Trophoblast cell (in vitro differentiated cells and primary cell): Measurements from ENCODE around the gene PASD1.

Experiments used
- DNase-seq, 2 donors: peaks; one replicate each; pipeline ENCODE4 v3.0.0-alpha.2; 2016
- H2AFZ ChIP-seq: 2 replicates; pipeline ENCODE4 v1.6.1; 2013; ENCODE audit warnings: low read length, moderate library complexity, mild to moderate bottlenecking; ENCODE audit not compliant: insufficient read depth, poor library complexity
- H2AK5ac ChIP-seq: 2 replicates; pipeline ENCODE4 v1.6.1; 2013; ENCODE audit warnings: mild to moderate bottlenecking, low read length
- H2BK120ac ChIP-seq: 2 replicates; pipeline ENCODE4 v1.6.1; 2013; ENCODE audit warnings: low read length, mild to moderate bottlenecking, moderate library complexity; ENCODE audit not compliant: insufficient read depth, poor library complexity
- H2BK12ac ChIP-seq: 2 replicates; pipeline ENCODE4 v1.6.1; 2013; ENCODE audit warnings: mild to moderate bottlenecking, low read length, moderate library complexity
- H2BK5ac ChIP-seq: 2 replicates; pipeline ENCODE4 v1.6.1; 2013; ENCODE audit warnings: low read length, low read depth, moderate library complexity, mild to moderate bottlenecking; ENCODE audit not compliant: poor library complexity
- H3K14ac ChIP-seq: 2 replicates; pipeline ENCODE4 v1.6.1; 2013; ENCODE audit warnings: mild to moderate bottlenecking, low read length
- H3K18ac ChIP-seq: 2 replicates; pipeline ENCODE4 v1.6.1; 2013; ENCODE audit warnings: mild to moderate bottlenecking, low read length
- H3K23ac ChIP-seq: 2 replicates; pipeline ENCODE4 v1.6.1; 2013; ENCODE audit warnings: low read length
- H3K27ac ChIP-seq: 2 replicates; pipeline ENCODE4 v1.5.1; 2013; ENCODE audit warnings: low read depth, mild to moderate bottlenecking, inconsistent platforms, low read length, moderate library complexity
- H3K27me3 ChIP-seq: 2 replicates; pipeline ENCODE4 v1.6.1; 2013; ENCODE audit warnings: inconsistent platforms, mild to moderate bottlenecking, low read length, moderate library complexity; ENCODE audit not compliant: insufficient read depth
- H3K36me3 ChIP-seq, 2 experiments: 1 replicate in 1 of 2; 2 replicates in 1 of 2; pipeline ENCODE4 v1.6.1; 2013; ENCODE audit warnings: low read length in 2 of 2, mild to moderate bottlenecking in 2 of 2, moderate library complexity in 1 of 2; ENCODE audit not compliant: insufficient read depth in 2 of 2, control insufficient read depth in 1 of 2
- H3K4ac ChIP-seq: 2 replicates; pipeline ENCODE4 v1.6.1; 2013; ENCODE audit warnings: low read depth, mild to moderate bottlenecking, low read length, moderate library complexity
- H3K4me1 ChIP-seq, 2 experiments: 1 replicate in 1 of 2; 2 replicates in 1 of 2; pipeline ENCODE4 v1.6.1; 2013; ENCODE audit warnings: low read length in 2 of 2, mild to moderate bottlenecking in 2 of 2, moderate library complexity in 1 of 2; ENCODE audit not compliant: insufficient read depth in 2 of 2, control insufficient read depth in 1 of 2
- H3K4me2 ChIP-seq: 2 replicates; pipeline ENCODE4 v1.6.1; 2013; ENCODE audit warnings: inconsistent platforms, mild to moderate bottlenecking, low read length, moderate library complexity
- H3K4me3 ChIP-seq: 2 replicates; pipeline ENCODE4 v1.5.1; 2013; ENCODE audit warnings: mild to moderate bottlenecking, low read depth, low read length, inconsistent platforms
- H3K79me1 ChIP-seq: one replicate; pipeline ENCODE4 v1.6.1; 2013; ENCODE audit warnings: low read length
- H3K79me2 ChIP-seq: 2 replicates; pipeline ENCODE4 v1.6.1; 2013; ENCODE audit warnings: low read length, mild to moderate bottlenecking; ENCODE audit not compliant: control insufficient read depth, insufficient read depth, poor library complexity
- H3K9ac ChIP-seq: 2 replicates; pipeline ENCODE4 v1.6.1; 2013; ENCODE audit warnings: mild to moderate bottlenecking, low read length
- H3K9me3 ChIP-seq: 2 replicates; pipeline ENCODE4 v1.6.1; 2013; ENCODE audit warnings: low read depth, mild to moderate bottlenecking, control low read depth, inconsistent platforms, low read length; ENCODE audit not compliant: insufficient read depth
- H4K12ac ChIP-seq: 2 replicates; pipeline ENCODE4 v1.6.1; 2013; ENCODE audit warnings: low read depth, mild to moderate bottlenecking, low read length, moderate library complexity
- H4K8ac ChIP-seq: 2 replicates; pipeline ENCODE4 v1.6.1; 2013; ENCODE audit warnings: low read depth, mild to moderate bottlenecking, low read length, moderate library complexity
- H4K91ac ChIP-seq: one replicate; pipeline ENCODE4 v1.6.1; 2013; ENCODE audit warnings: low read depth, mild to moderate bottlenecking, low read length, moderate library complexity
- WGBS: extraction: QIAGEN DNeasy Blood & Tissue Kit; methylation state at CpG from one replicate; pipeline ENCODE4 v1.1.7; 2013; ENCODE audit warnings: missing lambda C conversion rate; ENCODE audit not compliant: insufficient read length, insufficient coverage; ENCODE audit errors: extremely low coverage; 5-methylcytosine and 5-hydroxymethylcytosine counted together

The PASD1 gene

DNA sequence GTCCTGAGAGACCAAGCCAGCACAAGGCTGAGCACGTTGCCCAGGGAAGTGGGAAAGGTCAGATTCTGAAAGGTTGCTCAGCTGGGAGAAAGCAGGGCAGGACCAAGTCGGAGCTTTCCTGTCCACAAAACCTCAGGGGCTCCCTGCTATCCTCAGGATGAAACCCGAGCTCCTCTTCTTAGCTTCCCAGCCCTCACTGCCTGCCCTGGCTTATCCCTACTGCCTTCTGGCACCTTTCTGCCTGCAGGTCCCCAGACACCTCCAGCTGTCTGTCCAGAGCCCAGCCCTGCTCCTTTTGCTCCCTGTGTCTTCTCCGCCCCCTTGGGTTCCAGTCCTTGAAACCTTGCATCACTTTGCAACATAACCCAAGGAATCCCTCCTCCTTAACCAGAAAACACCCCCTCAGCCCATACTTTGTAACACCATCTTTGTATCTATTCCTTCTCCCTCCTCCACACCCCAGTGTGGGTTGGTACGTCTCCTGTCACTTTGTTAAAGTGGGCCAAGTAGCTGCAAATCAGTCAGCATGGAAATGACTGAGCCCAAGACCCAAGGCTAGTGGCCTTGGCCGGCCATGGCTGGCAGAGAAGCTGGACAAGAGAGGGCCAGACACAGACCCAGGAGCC is 111.8 kb downstream of the PASD1 start:
- no peaks in the 10 kb centered on the region for H3K9me3 ChIP-seq
- no peak overlapping the region for H2AFZ ChIP-seq
- no peak overlapping the region for H3K4ac ChIP-seq
- no peak overlapping the region for H3K14ac ChIP-seq
- H3K79me1 ChIP-seq: no peaks in the 10 kb centered on the region
- H3K27ac ChIP-seq: no peak overlapping the region
- no peak overlapping the region for H4K12ac ChIP-seq
- no peak overlapping the region for H3K4me2 ChIP-seq
- no peaks in the 10 kb centered on the region for H3K79me2 ChIP-seq
- no CpG with 5 or more reads among the region's 6 CpGs for WGBS
- no peak overlapping the region for H3K4me3 ChIP-seq
- H2AK5ac ChIP-seq: no peak overlapping the region
- H3K27me3 ChIP-seq: no peaks in the 10 kb centered on the region
- H3K9ac ChIP-seq: no peak overlapping the region
- no peak overlapping the region for H2BK120ac ChIP-seq
- no peak overlapping the region for H3K23ac ChIP-seq
- no peak overlapping the region for H2BK5ac ChIP-seq
- no peak overlapping the region for H2BK12ac ChIP-seq
- no peak overlapping the region for H3K18ac ChIP-seq
- DNase-seq: no peak
- no peaks in the 10 kb centered on the region for H3K36me3 ChIP-seq
- no peak overlapping the region for H4K8ac ChIP-seq
- no peak overlapping the region for H4K91ac ChIP-seq
- H3K4me1 ChIP-seq: no peaks in the 10 kb centered on the region

DNA sequence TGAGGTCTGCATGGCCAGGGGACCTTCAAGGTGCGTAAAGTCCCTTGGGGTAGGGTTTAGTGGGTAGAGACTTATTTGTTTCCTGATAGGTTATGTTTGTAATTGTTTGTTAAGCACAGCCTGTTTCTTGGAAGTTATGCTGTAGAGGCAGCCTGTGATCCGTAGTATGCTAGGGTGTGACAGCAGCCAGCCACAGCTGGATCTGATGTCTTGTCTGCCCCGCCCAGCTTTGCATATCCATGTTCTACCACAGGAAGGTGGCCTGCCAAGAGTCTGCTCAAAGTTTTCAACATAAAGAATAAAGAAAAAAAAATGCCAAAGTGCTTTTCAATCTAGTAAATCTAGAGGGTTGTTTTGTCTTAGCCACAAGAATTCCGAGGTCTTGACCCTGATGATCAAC is 112.7 kb downstream of the PASD1 start:
- H3K4me1 ChIP-seq: no peaks in the 10 kb centered on the region
- no peak overlapping the region for H3K4me3 ChIP-seq
- no peak overlapping the region for H3K9ac ChIP-seq
- no peak overlapping the region for H2BK120ac ChIP-seq
- no peak overlapping the region for H3K14ac ChIP-seq
- H2BK5ac ChIP-seq: no peak overlapping the region
- H3K27me3 ChIP-seq: no peaks in the 10 kb centered on the region
- H3K79me1 ChIP-seq: no peaks in the 10 kb centered on the region
- no peak overlapping the region for H3K27ac ChIP-seq
- H3K9me3 ChIP-seq: no peaks in the 10 kb centered on the region
- H2BK12ac ChIP-seq: no peak overlapping the region
- H4K12ac ChIP-seq: no peak overlapping the region
- no peak overlapping the region for H2AFZ ChIP-seq
- H3K4me2 ChIP-seq: no peak overlapping the region
- H3K18ac ChIP-seq: no peak overlapping the region
- no peak overlapping the region for H4K8ac ChIP-seq
- H2AK5ac ChIP-seq: no peak overlapping the region
- H3K79me2 ChIP-seq: no peaks in the 10 kb centered on the region
- no peak overlapping the region for H4K91ac ChIP-seq
- H3K36me3 ChIP-seq: no peaks in the 10 kb centered on the region
- no peak for DNase-seq
- H3K23ac ChIP-seq: no peak overlapping the region
- no peak overlapping the region for H3K4ac ChIP-seq
- WGBS: no CpG with 5 or more reads among the region's 4 CpGs

DNA sequence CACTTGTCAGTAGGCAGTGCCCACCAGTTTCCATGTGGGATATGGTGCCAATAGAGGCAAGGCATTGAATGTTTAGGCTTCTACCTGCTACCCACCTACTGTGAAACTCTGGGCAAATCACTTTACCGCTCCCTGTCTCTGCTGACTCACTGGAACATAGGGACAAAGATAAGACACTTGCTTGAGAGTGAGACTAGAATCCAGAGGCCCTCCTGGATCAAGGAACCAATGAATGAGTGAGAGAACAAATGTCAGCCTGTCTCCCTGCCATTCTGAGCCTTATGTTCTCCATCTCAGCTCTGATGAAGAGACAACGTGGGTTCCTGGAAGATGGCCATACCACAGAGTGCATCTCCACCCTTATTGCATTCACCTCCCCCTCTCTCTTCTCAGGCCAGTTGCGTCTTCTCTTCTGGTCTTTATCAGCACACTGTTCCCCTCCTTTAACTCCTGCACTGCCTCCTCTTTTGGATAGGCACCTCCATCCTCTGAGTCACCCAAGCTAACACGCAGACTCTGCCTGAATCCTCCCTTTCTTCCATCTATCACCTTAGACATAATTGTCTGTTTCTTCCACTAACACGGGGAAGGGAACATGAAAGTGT is 116.4 kb downstream of the PASD1 start:
- Histone ChIP-seq H4K91ac (no peak overlapping the region), H3K4me1 (no peaks in the 10 kb centered on the region), H2BK5ac (no peak overlapping the region), H2BK12ac (no peak overlapping the region), H3K4me3 (no peak overlapping the region), H4K8ac (no peak overlapping the region), H4K12ac (no peak overlapping the region), H3K27ac (no peak overlapping the region), H2AK5ac (no peak overlapping the region), H3K36me3 (no peaks in the 10 kb centered on the region), H3K18ac (no peak overlapping the region), H3K79me2 (no peaks in the 10 kb centered on the region), H3K23ac (no peak overlapping the region), H3K27me3 (no peaks in the 10 kb centered on the region), H3K14ac (no peak overlapping the region), H2BK120ac (no peak overlapping the region), H2AFZ (no peak overlapping the region), H3K9me3 (no peaks in the 10 kb centered on the region), H3K79me1 (no peaks in the 10 kb centered on the region), H3K4ac (no peak overlapping the region), H3K9ac (no peak overlapping the region), H3K4me2 (no peak overlapping the region)
- WGBS: no CpG with 5 or more reads among the region's 5 CpGs
- DNase-seq: no peak

DNA sequence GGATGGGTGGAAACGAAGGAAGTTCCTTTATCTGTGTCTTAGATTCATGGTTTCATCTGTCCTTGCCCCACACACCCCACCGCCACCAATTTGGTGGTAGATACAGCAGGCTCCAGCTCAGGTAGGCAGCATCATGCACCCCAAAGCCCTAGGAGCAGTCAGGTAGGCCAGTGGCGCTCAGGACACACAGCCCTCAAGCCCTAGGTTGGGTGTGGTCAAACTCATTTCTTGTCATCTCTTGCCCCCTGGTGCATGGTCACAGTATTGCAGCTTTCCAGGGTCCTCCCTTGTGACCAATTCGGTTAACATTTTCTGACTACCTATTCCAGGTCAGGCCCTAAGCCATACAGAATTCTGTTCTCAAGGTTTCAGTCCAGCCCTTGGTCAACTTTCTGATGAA is 117.3 kb downstream of the PASD1 start:
- H3K18ac ChIP-seq: no peak overlapping the region
- H3K4ac ChIP-seq: no peak overlapping the region
- no peaks in the 10 kb centered on the region for H3K79me2 ChIP-seq
- no peak overlapping the region for H2BK12ac ChIP-seq
- H4K12ac ChIP-seq: no peak overlapping the region
- no peak overlapping the region for H2BK120ac ChIP-seq
- no peak overlapping the region for H3K9ac ChIP-seq
- no peak overlapping the region for H3K4me3 ChIP-seq
- H4K8ac ChIP-seq: no peak overlapping the region
- H3K9me3 ChIP-seq: no peaks in the 10 kb centered on the region
- H3K4me2 ChIP-seq: no peak overlapping the region
- H2AK5ac ChIP-seq: no peak overlapping the region
- WGBS: no CpG with 5 or more reads among the region's 4 CpGs
- H4K91ac ChIP-seq: no peak overlapping the region
- H2AFZ ChIP-seq: no peak overlapping the region
- no peaks in the 10 kb centered on the region for H3K36me3 ChIP-seq
- H3K4me1 ChIP-seq: no peaks in the 10 kb centered on the region
- H3K79me1 ChIP-seq: no peaks in the 10 kb centered on the region
- H2BK5ac ChIP-seq: no peak overlapping the region
- no peak overlapping the region for H3K27ac ChIP-seq
- H3K23ac ChIP-seq: no peak overlapping the region
- no peaks in the 10 kb centered on the region for H3K27me3 ChIP-seq
- peak; percentile 26 to 69 for DNase-seq
- no peak overlapping the region for H3K14ac ChIP-seq
